ENCODE measurements around the gene HDAC9.

HDAC9 gene

DNA sequence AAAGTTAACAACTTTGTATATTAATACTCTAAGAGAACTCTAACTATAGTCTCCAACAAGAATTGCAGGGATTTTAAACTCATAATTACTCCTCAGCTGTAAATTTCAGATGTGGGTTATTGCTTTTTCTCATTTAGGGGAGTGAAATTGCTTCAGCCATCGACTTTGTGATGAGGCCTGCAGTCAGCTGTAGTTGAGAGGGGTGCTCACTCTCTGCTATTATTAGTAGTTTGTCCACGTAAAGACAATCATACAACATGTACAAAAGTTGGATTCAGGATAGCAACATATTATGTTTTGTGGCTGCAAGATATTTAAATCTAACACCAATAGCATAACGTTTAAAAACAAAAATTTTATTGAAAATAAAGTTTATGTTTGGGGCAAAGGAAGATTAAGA, 28.7 kb downstream of the HDAC9 start:
- H3K4me3 ChIP-seq (ENCODE audit: low read length in 2 of 2) = no peak overlapping the region
- H3K27ac ChIP-seq (ENCODE audit: low read length) = no peak overlapping the region
- H3K4me1 ChIP-seq (ENCODE audit: control insufficient read depth, insufficient read depth, low read length) = no peaks in the 10 kb centered on the region
- H3K36me3 ChIP-seq (ENCODE audit: control insufficient read depth in 2 of 2, insufficient read depth in 2 of 2, low read length in 2 of 2) = no peaks in the 10 kb centered on the region
- no peak overlapping the region for H3K9ac ChIP-seq (ENCODE audit: low read length in 2 of 2)
- no peaks in the 10 kb centered on the region for H3K27me3 ChIP-seq (ENCODE audit: control insufficient read depth in 1 of 2, insufficient read depth in 2 of 2, low read length in 2 of 2)
- H3K9me3 ChIP-seq (ENCODE audit: control insufficient read depth in 2 of 2, low read length in 2 of 2) = no peaks in the 10 kb centered on the region

DNA sequence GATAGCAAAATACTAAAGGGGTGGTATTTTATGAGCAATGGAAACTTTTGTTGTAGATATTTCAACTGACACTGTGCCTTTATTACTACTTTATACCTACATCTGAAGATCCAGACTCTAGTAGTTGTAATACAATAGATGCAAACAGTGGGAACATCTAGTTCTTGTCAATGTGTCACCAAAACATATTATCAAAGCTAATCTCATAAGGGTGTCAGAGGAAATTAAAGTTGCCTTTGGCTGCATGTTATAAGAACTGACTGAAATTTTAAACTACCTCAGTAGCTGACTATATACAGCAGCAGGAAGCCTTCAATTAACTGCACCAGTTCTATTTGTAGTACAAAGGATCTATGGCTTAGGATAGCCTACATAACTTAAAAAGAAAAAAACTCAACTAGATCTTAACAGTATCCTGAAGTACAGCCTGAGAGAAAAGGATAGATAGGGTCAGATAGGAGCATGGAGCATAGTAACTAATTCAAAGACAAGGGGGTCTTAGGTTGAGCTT, 30.9 kb downstream of the HDAC9 start:
- H3K27me3 ChIP-seq (ENCODE audit: control insufficient read depth in 1 of 2, insufficient read depth in 2 of 2, low read length in 2 of 2) = no peaks in the 10 kb centered on the region
- no peaks in the 10 kb centered on the region for H3K9me3 ChIP-seq (ENCODE audit: control insufficient read depth in 2 of 2, low read length in 2 of 2)
- no peaks in the 10 kb centered on the region for H3K4me1 ChIP-seq (ENCODE audit: control insufficient read depth, insufficient read depth, low read length)
- no peaks in the 10 kb centered on the region for H3K36me3 ChIP-seq (ENCODE audit: control insufficient read depth in 2 of 2, insufficient read depth in 2 of 2, low read length in 2 of 2)
- no peak overlapping the region for H3K27ac ChIP-seq (ENCODE audit: low read length)
- H3K9ac ChIP-seq (ENCODE audit: low read length in 2 of 2) = no peak overlapping the region
- H3K4me3 ChIP-seq (ENCODE audit: low read length in 2 of 2) = no peak overlapping the region

DNA sequence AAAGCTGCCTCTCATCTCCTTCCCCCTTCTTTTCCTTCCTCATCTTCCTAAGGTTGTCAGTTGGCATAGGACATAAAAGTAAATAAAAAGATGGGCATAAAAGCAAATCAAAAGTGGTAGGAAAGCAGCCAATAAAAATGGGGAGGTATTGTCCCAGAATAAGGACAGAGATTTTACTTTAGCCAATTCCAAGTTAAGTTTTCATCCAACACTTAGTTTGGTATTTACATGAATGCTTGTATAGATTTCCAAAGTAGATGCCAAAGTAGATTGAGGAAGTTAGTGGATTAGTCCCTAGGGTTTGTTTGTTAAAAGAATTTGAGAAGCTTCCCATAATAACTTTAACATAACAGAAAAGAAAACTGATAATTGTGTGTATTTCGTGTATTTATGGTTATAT, 33.7 kb downstream of the HDAC9 start:
- H3K9me3 ChIP-seq (ENCODE audit: control insufficient read depth in 2 of 2, low read length in 2 of 2) = no peaks in the 10 kb centered on the region
- no peak overlapping the region for H3K4me3 ChIP-seq (ENCODE audit: low read length in 2 of 2)
- no peaks in the 10 kb centered on the region for H3K36me3 ChIP-seq (ENCODE audit: control insufficient read depth in 2 of 2, insufficient read depth in 2 of 2, low read length in 2 of 2)
- H3K9ac ChIP-seq (ENCODE audit: low read length in 2 of 2) = no peak overlapping the region
- H3K27ac ChIP-seq (ENCODE audit: low read length) = no peak overlapping the region
- no peaks in the 10 kb centered on the region for H3K27me3 ChIP-seq (ENCODE audit: control insufficient read depth in 1 of 2, insufficient read depth in 2 of 2, low read length in 2 of 2)
- H3K4me1 ChIP-seq (ENCODE audit: control insufficient read depth, insufficient read depth, low read length) = no peaks in the 10 kb centered on the region

DNA sequence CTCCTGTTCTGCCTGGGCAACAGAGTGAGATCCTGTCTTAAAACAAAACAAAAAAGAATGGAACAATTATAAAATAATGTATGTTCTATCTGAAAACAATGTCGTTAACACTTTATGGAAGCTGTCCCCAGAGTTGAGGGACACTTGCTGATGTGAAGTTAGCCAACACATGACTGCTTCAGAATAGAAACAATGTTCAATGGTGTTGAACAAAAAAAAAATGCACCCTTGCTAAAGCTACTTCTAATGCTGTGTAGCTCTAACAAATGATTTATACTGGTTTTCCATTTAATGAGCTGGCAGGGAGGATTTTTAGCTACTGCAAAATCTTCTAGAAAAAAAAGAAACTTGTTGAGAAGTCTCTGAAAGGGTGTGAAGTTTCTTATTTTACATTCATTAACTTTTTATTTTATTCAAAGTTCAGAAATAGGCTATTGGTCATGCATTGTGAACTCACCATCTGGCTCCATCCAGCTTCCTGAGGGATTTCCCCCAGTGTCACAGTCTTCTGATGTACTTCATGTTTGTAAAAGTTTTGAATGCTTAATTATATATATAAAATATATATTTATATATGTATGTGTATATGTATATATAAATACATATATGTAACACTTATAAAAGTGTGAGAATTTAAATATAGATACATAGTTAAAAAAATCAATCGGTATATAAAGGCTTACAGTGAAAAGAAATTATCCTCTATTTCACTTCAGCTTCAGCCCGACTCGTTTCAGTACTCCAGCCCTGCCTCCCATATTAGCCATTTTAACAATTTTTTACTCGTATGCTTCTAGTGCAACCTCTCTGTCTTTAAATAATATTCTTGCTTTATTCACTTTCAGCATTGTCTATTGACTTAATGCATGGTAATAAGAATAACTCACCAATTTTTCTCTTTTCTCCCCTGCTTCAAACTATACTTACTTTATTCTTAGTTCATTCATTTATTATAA, 35.0 kb downstream of the HDAC9 start:
- Histone ChIP-seq H3K4me3 (ENCODE audit: low read length in 2 of 2) (no peak overlapping the region), H3K27ac (ENCODE audit: low read length) (no peak overlapping the region), H3K27me3 (ENCODE audit: control insufficient read depth in 1 of 2, insufficient read depth in 2 of 2, low read length in 2 of 2) (no peaks in the 10 kb centered on the region)

DNA sequence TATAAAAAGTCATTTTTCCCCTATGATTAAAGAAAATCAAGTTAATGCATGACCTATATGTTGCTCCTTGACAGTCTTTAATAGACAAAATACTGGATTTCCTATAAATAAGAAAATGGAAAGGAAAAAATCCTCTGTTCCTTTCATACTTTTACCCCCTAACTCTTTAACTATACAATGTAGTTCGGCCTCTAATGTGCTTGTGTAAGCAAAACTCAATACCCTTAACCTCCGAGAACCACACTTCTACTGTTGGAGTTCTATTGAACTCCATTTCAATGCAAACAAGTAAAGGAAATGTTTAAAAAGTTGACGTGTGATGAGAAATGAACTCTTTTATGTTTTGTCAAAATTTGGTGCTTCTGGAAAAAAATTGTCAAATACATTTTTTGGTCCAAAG, 36.0 kb downstream of the HDAC9 start:
- Histone ChIP-seq H3K27ac (ENCODE audit: low read length) (no peak overlapping the region), H3K9me3 (ENCODE audit: control insufficient read depth in 2 of 2, low read length in 2 of 2) (no peaks in the 10 kb centered on the region), H3K36me3 (ENCODE audit: control insufficient read depth in 2 of 2, insufficient read depth in 2 of 2, low read length in 2 of 2) (no peaks in the 10 kb centered on the region), H3K4me1 (ENCODE audit: control insufficient read depth, insufficient read depth, low read length) (no peaks in the 10 kb centered on the region), H3K27me3 (ENCODE audit: control insufficient read depth in 1 of 2, insufficient read depth in 2 of 2, low read length in 2 of 2) (no peaks in the 10 kb centered on the region), H3K9ac (ENCODE audit: low read length in 2 of 2) (no peak overlapping the region), H3K4me3 (ENCODE audit: low read length in 2 of 2) (no peak overlapping the region)

More for the DNA sequence above, 35.0 kb downstream of the HDAC9 start:
- H3K9ac ChIP-seq (ENCODE audit: low read length in 2 of 2) = no peak overlapping the region
- no peaks in the 10 kb centered on the region for H3K4me1 ChIP-seq (ENCODE audit: control insufficient read depth, insufficient read depth, low read length)
- no peaks in the 10 kb centered on the region for H3K36me3 ChIP-seq (ENCODE audit: control insufficient read depth in 2 of 2, insufficient read depth in 2 of 2, low read length in 2 of 2)
- H3K9me3 ChIP-seq (ENCODE audit: control insufficient read depth in 2 of 2, low read length in 2 of 2) = no peaks in the 10 kb centered on the region

DNA sequence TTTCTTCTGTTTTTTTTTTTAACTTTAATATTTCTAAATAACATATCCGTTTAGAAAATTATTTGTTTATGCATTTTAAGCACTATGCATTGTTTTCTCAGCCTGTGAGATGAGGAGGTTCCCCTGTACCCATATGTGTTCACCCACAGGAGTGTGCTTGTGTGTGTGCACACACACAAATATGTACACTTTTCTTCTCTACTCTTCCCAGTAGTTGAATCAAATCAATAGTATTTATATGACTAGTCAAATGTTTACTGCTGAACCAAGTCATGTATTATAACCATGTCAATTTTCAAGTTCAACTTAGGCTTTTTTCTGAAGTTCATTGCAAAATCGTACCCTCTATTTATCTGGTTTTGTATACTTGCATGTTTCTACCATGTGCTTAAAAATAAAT, 37.3 kb downstream of the HDAC9 start:
- Histone ChIP-seq H3K4me3 (ENCODE audit: low read length in 2 of 2) (no peak overlapping the region), H3K27me3 (ENCODE audit: control insufficient read depth in 1 of 2, insufficient read depth in 2 of 2, low read length in 2 of 2) (no peaks in the 10 kb centered on the region), H3K4me1 (ENCODE audit: control insufficient read depth, insufficient read depth, low read length) (no peaks in the 10 kb centered on the region), H3K36me3 (ENCODE audit: control insufficient read depth in 2 of 2, insufficient read depth in 2 of 2, low read length in 2 of 2) (no peaks in the 10 kb centered on the region), H3K9me3 (ENCODE audit: control insufficient read depth in 2 of 2, low read length in 2 of 2) (no peaks in the 10 kb centered on the region), H3K9ac (ENCODE audit: low read length in 2 of 2) (no peak overlapping the region), H3K27ac (ENCODE audit: low read length) (no peak overlapping the region)

DNA sequence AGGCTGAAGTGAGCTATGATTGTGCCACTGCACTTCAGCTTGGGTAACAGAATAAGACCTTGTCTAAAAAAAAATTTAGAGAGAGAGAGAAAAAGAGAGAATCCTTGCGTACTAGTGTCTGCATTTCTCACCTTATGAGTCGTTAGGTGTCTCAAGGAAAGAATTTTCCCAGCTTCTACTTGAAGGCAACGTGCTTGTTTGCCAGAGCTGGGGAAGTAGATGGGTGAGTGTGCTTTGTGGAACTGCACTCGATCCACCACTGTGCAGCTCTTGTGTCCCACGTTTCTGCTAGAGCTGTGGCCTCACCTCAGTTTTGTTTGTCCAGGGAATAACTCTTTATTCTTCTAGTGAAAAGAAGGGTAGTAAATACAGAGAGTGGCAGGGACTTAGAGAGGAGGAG, 38.9 kb downstream of the HDAC9 start:
- Histone ChIP-seq H3K9ac (ENCODE audit: low read length in 2 of 2) (no peak overlapping the region), H3K27ac (ENCODE audit: low read length) (no peak overlapping the region), H3K36me3 (ENCODE audit: control insufficient read depth in 2 of 2, insufficient read depth in 2 of 2, low read length in 2 of 2) (no peaks in the 10 kb centered on the region), H3K27me3 (ENCODE audit: control insufficient read depth in 1 of 2, insufficient read depth in 2 of 2, low read length in 2 of 2) (no peaks in the 10 kb centered on the region), H3K4me1 (ENCODE audit: control insufficient read depth, insufficient read depth, low read length) (no peaks in the 10 kb centered on the region), H3K4me3 (ENCODE audit: low read length in 2 of 2) (no peak overlapping the region), H3K9me3 (ENCODE audit: control insufficient read depth in 2 of 2, low read length in 2 of 2) (no peaks in the 10 kb centered on the region)

DNA sequence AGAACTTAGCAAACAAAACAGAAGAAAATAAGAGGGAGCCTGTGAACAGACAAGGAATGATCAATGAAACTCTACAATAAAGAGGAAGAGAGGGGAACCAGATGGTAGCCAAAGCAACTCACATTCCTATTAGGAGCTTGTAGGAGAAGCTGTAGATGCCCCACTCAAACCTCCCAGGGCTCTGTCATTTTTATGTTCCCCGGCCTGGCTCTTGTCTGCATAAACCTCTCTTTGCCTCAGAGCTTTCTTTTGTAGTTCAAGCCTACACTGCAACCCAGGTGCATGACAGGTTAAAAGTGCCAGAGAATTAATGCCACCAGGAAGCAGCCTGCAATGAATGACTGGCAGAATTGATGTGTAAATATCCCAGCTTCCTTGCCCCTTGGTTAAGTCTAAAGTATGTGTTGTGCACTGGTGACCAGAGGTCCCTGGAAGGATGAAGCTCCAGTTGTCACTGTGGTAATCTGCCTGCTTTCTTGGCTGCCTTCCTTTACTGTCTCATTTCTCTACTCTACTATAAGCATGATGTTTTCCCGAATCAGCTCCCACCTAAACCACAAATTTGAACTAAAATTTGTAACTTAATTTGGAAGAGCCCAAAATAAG, 40.4 kb downstream of the HDAC9 start:
- H3K4me3 ChIP-seq (ENCODE audit: low read length in 2 of 2) = no peak overlapping the region
- no peaks in the 10 kb centered on the region for H3K27me3 ChIP-seq (ENCODE audit: control insufficient read depth in 1 of 2, insufficient read depth in 2 of 2, low read length in 2 of 2)
- no peaks in the 10 kb centered on the region for H3K4me1 ChIP-seq (ENCODE audit: control insufficient read depth, insufficient read depth, low read length)
- no peak overlapping the region for H3K9ac ChIP-seq (ENCODE audit: low read length in 2 of 2)
- no peak overlapping the region for H3K27ac ChIP-seq (ENCODE audit: low read length)
- no peaks in the 10 kb centered on the region for H3K36me3 ChIP-seq (ENCODE audit: control insufficient read depth in 2 of 2, insufficient read depth in 2 of 2, low read length in 2 of 2)
- no peaks in the 10 kb centered on the region for H3K9me3 ChIP-seq (ENCODE audit: control insufficient read depth in 2 of 2, low read length in 2 of 2)

DNA sequence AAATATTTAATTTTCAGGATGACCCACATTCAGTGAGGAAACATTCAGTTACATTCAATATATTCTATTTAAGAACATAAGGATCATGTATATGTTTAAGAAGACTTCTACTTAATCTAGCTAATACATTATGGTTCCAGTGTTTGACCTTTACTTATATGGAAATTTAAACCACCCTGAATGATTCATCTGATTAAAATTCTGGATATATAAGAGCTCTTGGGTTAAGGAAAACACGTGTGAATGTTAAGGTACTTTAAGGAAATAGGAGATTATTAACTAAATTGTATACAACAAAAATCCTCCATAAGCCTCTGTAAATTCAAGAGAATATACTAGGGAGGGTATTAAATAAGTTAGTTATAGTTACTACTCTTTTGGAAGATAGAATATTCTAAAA, 40.9 kb downstream of the HDAC9 start:
- no peaks in the 10 kb centered on the region for H3K27me3 ChIP-seq (ENCODE audit: control insufficient read depth in 1 of 2, insufficient read depth in 2 of 2, low read length in 2 of 2)
- H3K9me3 ChIP-seq (ENCODE audit: control insufficient read depth in 2 of 2, low read length in 2 of 2) = no peaks in the 10 kb centered on the region
- no peak overlapping the region for H3K9ac ChIP-seq (ENCODE audit: low read length in 2 of 2)
- H3K27ac ChIP-seq (ENCODE audit: low read length) = no peak overlapping the region
- no peaks in the 10 kb centered on the region for H3K36me3 ChIP-seq (ENCODE audit: control insufficient read depth in 2 of 2, insufficient read depth in 2 of 2, low read length in 2 of 2)
- no peaks in the 10 kb centered on the region for H3K4me1 ChIP-seq (ENCODE audit: control insufficient read depth, insufficient read depth, low read length)
- H3K4me3 ChIP-seq (ENCODE audit: low read length in 2 of 2) = no peak overlapping the region

DNA sequence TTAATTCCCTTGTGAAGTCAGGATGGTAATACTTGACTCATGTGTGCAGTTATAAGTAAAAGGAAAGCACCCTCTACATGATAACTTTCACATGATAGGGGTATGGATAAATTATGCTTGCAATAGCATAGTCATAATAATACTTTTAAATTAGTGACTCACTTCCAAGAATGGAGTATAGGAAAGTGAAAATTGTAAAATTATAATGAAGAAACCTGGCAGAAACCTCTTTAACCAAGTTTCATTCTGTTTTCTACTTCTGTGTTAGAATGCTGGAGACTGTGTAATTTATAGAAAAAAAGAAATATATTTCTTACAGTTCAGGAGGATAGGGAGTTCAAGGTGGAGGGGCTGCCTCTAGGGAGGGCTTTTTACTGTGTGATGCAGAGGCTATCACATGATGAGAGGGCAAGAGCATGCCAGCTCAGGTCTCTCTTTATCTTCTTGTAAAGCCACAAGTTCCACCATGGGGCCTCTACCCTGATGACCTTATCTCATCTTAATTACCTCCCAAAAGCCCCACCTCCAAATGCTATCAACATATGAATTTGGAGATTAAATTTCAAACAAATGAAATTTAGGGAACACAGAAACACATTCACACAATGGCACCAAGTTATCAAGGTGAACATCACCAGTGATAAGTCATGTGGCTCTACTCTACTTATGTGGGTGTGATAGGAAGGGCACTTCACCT, 43.2 kb downstream of the HDAC9 start:
- Histone ChIP-seq H3K9me3 (ENCODE audit: control insufficient read depth in 2 of 2, low read length in 2 of 2) (no peaks in the 10 kb centered on the region), H3K27me3 (ENCODE audit: control insufficient read depth in 1 of 2, insufficient read depth in 2 of 2, low read length in 2 of 2) (no peaks in the 10 kb centered on the region), H3K36me3 (ENCODE audit: control insufficient read depth in 2 of 2, insufficient read depth in 2 of 2, low read length in 2 of 2) (no peaks in the 10 kb centered on the region), H3K27ac (ENCODE audit: low read length) (no peak overlapping the region), H3K9ac (ENCODE audit: low read length in 2 of 2) (no peak overlapping the region), H3K4me3 (ENCODE audit: low read length in 2 of 2) (no peak overlapping the region), H3K4me1 (ENCODE audit: control insufficient read depth, insufficient read depth, low read length) (no peaks in the 10 kb centered on the region)
